Ishikawa (cell line): ENCODE results near the gene SRSF1.

ENCODE experiments used
- CEBPB ChIP-seq: IDR thresholded peaks from 2 replicates; pipeline ENCODE4 v1.6.1; 2012
- EP300 ChIP-seq: IDR thresholded peaks from 2 replicates; pipeline ENCODE4 v1.6.1; 2012; ENCODE audit warnings: borderline replicate concordance
- FOXM1 ChIP-seq: IDR thresholded peaks from 2 replicates; pipeline ENCODE4 v1.6.1; 2012; ENCODE audit warnings: low read depth, borderline replicate concordance
- NFIC ChIP-seq: IDR thresholded peaks from 2 replicates; pipeline ENCODE4 v1.6.1; 2012
- TAF1 ChIP-seq: IDR thresholded peaks from 2 replicates; pipeline ENCODE4 v1.6.1; 2012; ENCODE audit warnings: low read depth, mild to moderate bottlenecking
- YY1 ChIP-seq: IDR thresholded peaks from 2 replicates; pipeline ENCODE4 v1.6.1; 2012; ENCODE audit warnings: low read depth
- TF ChIP-seq, protein P1 (sequence below): IDR thresholded peaks from 2 replicates; pipeline ENCODE4 v1.6.1; 2012; ENCODE audit warnings: low read depth, mild to moderate bottlenecking

DNA sequence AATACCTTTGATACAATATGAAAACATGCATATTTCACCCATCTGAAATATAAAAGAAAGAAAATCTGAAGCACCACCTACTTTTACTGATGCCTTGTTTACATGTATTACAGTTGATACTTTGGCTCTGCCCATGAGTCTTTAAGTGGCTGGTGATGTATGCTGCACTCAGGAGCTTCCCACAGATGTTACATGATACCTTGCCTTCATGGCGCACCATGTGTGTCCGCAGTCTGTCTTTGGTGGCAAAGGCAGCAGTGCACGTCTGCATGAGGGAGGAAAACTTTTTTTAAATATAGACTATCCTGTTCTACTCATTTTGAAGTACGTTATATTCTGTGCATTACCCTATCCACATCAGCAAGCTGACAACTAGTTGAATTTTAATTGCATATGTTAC lies 26.5 kb downstream of the SRSF1 start:
- TF ChIP-seq NFIC (no peak), YY1 (no peak), EP300 (no peak), CEBPB (no peak), FOXM1 (no peak), TAF1 (no peak)
- TF ChIP-seq, protein P1, sequence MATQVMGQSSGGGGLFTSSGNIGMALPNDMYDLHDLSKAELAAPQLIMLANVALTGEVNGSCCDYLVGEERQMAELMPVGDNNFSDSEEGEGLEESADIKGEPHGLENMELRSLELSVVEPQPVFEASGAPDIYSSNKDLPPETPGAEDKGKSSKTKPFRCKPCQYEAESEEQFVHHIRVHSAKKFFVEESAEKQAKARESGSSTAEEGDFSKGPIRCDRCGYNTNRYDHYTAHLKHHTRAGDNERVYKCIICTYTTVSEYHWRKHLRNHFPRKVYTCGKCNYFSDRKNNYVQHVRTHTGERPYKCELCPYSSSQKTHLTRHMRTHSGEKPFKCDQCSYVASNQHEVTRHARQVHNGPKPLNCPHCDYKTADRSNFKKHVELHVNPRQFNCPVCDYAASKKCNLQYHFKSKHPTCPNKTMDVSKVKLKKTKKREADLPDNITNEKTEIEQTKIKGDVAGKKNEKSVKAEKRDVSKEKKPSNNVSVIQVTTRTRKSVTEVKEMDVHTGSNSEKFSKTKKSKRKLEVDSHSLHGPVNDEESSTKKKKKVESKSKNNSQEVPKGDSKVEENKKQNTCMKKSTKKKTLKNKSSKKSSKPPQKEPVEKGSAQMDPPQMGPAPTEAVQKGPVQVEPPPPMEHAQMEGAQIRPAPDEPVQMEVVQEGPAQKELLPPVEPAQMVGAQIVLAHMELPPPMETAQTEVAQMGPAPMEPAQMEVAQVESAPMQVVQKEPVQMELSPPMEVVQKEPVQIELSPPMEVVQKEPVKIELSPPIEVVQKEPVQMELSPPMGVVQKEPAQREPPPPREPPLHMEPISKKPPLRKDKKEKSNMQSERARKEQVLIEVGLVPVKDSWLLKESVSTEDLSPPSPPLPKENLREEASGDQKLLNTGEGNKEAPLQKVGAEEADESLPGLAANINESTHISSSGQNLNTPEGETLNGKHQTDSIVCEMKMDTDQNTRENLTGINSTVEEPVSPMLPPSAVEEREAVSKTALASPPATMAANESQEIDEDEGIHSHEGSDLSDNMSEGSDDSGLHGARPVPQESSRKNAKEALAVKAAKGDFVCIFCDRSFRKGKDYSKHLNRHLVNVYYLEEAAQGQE, result no peak
